ENCODE data around the gene WASL.

The WASL gene

DNA sequence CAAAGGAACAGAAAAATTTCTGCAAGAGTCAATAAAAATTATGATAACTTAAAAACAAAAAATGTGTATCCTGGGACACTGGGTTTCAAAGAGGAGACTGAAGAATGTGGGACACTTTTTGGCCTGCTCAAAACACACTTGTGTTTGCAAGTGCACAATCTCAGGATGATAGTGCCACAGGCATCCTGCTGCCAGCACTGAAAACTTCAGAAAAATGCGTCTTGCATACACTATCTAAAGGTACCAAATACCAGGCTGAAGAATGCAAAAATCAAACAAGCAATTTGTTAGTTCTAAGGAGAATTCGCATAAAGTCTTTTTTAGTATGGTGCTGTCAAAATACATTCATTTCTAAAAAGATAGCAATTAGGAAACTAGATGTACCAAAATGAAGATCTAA, 38.1 kb downstream of the WASL start:
- H3K4me1 ChIP-seq (ENCODE audit: control insufficient read depth, insufficient read depth, low read length), result peaks cover 11% of the 10 kb centered on the region
- no peaks in the 10 kb centered on the region for H3K27me3 ChIP-seq (ENCODE audit: control insufficient read depth, insufficient read depth, low read length)
- H3K9me3 ChIP-seq (ENCODE audit: control insufficient read depth, low read length), result no peaks in the 10 kb centered on the region
- no peaks in the 10 kb centered on the region for H3K36me3 ChIP-seq (ENCODE audit: control insufficient read depth, insufficient read depth, low read length)
- H3K9ac ChIP-seq (ENCODE audit: low read length), result no peak overlapping the region
- no peak overlapping the region for H3K4me3 ChIP-seq (ENCODE audit: low read length)

DNA sequence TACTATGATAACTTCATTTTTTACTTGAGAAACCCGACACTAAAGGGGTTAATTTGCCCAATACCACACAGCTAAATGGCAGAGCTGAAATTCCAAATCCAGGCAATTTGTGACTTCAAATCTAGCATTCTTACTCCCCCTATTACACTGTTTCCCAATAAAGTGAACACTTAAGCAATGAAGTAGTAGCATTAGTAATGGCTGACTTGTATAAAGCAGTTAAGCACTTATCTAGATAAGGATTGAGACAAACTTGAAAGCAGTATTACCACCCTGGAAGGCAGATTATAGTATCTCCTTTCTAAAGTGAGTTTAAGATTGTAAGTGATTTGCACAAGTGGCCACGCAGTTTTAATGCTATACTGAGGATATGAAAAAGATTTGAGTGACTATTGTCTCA, 39.3 kb downstream of the WASL start:
- Histone ChIP-seq H3K36me3 (ENCODE audit: control insufficient read depth, insufficient read depth, low read length) (no peaks in the 10 kb centered on the region), H3K4me3 (ENCODE audit: low read length) (no peak overlapping the region), H3K27me3 (ENCODE audit: control insufficient read depth, insufficient read depth, low read length) (no peaks in the 10 kb centered on the region), H3K9me3 (ENCODE audit: control insufficient read depth, low read length) (no peaks in the 10 kb centered on the region), H3K9ac (ENCODE audit: low read length) (no peak overlapping the region), H3K4me1 (ENCODE audit: control insufficient read depth, insufficient read depth, low read length) (no peaks in the 10 kb centered on the region)

- H3K9ac ChIP-seq (ENCODE audit: low read length), result no peak overlapping the region
- no peaks in the 10 kb centered on the region for H3K27me3 ChIP-seq (ENCODE audit: control insufficient read depth, insufficient read depth, low read length)
- no peaks in the 10 kb centered on the region for H3K9me3 ChIP-seq (ENCODE audit: control insufficient read depth, low read length)
- H3K36me3 ChIP-seq (ENCODE audit: control insufficient read depth, insufficient read depth, low read length), result no peaks in the 10 kb centered on the region
- no peak overlapping the region for H3K4me3 ChIP-seq (ENCODE audit: low read length)
- no peaks in the 10 kb centered on the region for H3K4me1 ChIP-seq (ENCODE audit: control insufficient read depth, insufficient read depth, low read length)
These were observed 43.4 kb downstream of the WASL start for GRCh38 chr7:123705211-123705901.

DNA sequence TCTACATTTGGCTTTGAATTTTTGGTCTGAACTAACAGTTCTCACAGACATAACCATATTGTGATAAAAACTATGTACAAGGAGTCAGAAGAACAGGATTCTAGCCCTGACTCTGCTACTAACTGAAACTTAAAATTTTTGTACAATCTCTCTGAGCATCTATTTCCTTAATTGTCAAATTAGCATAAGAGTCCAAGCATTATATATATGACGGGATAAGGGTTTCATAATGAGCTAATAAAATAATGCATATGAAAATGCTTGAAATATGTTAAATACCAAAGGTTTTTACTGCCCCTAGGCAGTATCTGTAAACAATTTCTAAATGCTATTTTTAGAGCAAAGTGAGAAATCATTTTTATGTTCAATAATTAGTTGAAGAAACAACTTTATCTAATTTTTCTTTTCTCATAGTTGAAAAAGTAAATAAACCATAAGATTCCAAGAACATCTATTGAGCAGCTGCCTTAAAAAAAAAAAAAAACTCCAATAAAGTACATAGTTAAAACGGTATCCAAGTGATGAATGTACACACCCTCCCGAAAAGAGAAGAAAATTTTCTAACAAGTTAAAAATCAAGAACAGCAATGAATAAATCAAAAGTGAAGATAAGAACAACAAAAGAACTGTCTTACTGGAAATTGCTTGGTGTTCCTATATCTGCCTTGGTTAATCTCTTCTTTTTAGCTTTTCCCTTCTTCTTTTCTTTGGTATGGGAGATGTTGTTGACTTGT, 52.7 kb downstream of the WASL start:
- no peaks in the 10 kb centered on the region for H3K36me3 ChIP-seq (ENCODE audit: control insufficient read depth, insufficient read depth, low read length)
- no peaks in the 10 kb centered on the region for H3K4me1 ChIP-seq (ENCODE audit: control insufficient read depth, insufficient read depth, low read length)
- no peak overlapping the region for H3K9ac ChIP-seq (ENCODE audit: low read length)
- H3K4me3 ChIP-seq (ENCODE audit: low read length), result no peak overlapping the region
- H3K27me3 ChIP-seq (ENCODE audit: control insufficient read depth, insufficient read depth, low read length), result no peaks in the 10 kb centered on the region
- no peaks in the 10 kb centered on the region for H3K9me3 ChIP-seq (ENCODE audit: control insufficient read depth, low read length)

GRCh38 chr7:123692471-123692877, 56.3 kb downstream of the WASL start:
- H3K4me3 ChIP-seq (ENCODE audit: low read length), result no peak overlapping the region
- no peaks in the 10 kb centered on the region for H3K36me3 ChIP-seq (ENCODE audit: control insufficient read depth, insufficient read depth, low read length)
- no peaks in the 10 kb centered on the region for H3K4me1 ChIP-seq (ENCODE audit: control insufficient read depth, insufficient read depth, low read length)
- H3K9ac ChIP-seq (ENCODE audit: low read length), result no peak overlapping the region
- no peaks in the 10 kb centered on the region for H3K9me3 ChIP-seq (ENCODE audit: control insufficient read depth, low read length)
- no peaks in the 10 kb centered on the region for H3K27me3 ChIP-seq (ENCODE audit: control insufficient read depth, insufficient read depth, low read length)

DNA sequence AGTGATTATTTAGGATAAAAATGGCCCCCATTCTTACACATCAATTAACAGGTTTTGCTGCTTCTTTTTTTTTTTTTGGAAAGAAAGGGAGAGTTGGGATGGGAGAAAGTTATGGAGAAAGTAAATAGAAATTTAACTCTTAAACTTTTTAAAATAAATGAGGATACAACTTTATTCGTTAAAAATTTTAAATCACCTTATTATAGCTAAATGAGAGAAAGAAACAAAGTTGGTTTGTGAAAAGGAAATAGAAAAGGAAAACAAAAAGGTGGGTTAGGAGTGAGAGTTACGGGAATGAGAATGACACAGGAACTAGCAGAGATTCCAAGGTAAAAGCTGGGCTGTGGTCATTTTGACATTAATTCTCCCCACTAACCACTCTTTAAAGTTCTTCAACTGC, 58.3 kb downstream of the WASL start:
- no peak overlapping the region for H3K9ac ChIP-seq (ENCODE audit: low read length)
- H3K27me3 ChIP-seq (ENCODE audit: control insufficient read depth, insufficient read depth, low read length), result no peaks in the 10 kb centered on the region
- H3K36me3 ChIP-seq (ENCODE audit: control insufficient read depth, insufficient read depth, low read length), result no peaks in the 10 kb centered on the region
- H3K4me3 ChIP-seq (ENCODE audit: low read length), result no peak overlapping the region
- H3K4me1 ChIP-seq (ENCODE audit: control insufficient read depth, insufficient read depth, low read length), result no peaks in the 10 kb centered on the region
- H3K9me3 ChIP-seq (ENCODE audit: control insufficient read depth, low read length), result no peaks in the 10 kb centered on the region

DNA sequence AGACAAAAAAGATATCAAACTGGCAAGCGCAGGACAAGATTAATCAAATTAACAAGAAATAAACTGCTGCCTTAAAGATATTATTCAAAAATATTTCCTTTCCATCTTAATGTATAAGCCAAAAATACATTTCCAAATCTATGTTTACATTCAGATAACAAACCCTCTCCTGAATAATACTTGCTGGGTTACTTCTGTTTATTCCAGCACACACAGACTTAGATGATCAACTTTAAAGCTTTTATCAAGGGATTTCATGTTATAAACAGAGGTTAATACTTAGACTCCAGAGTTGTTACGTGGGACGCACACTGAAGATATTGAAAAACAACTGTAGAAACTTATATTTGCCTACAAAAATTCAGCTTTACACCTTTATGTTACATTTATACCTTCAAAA, 59.6 kb downstream of the WASL start:
- H3K9ac ChIP-seq (ENCODE audit: low read length), result no peak overlapping the region
- H3K9me3 ChIP-seq (ENCODE audit: control insufficient read depth, low read length), result no peaks in the 10 kb centered on the region
- no peaks in the 10 kb centered on the region for H3K27me3 ChIP-seq (ENCODE audit: control insufficient read depth, insufficient read depth, low read length)
- no peak overlapping the region for H3K4me3 ChIP-seq (ENCODE audit: low read length)
- H3K4me1 ChIP-seq (ENCODE audit: control insufficient read depth, insufficient read depth, low read length), result no peaks in the 10 kb centered on the region
- H3K36me3 ChIP-seq (ENCODE audit: control insufficient read depth, insufficient read depth, low read length), result no peaks in the 10 kb centered on the region

DNA sequence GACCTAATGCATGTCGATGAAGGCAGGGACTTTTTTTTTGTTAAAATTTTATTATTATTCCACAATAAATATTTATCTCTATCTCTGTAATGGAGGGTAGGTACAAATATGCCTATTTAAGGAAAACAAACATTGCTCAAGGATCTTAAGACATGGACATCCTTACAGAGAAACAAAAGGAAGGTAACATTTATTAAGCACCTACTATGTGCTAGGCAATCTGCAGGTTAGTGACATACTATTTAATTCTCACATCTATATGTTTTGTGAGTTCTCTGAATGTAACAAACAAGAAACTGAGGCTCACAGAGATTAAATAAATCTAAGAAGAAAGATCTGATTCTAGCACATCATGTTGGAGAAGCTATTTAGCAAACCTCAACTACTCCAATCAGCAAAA, 61.1 kb downstream of the WASL start:
- Histone ChIP-seq H3K9me3 (ENCODE audit: control insufficient read depth, low read length) (no peaks in the 10 kb centered on the region), H3K4me1 (ENCODE audit: control insufficient read depth, insufficient read depth, low read length) (no peaks in the 10 kb centered on the region), H3K4me3 (ENCODE audit: low read length) (no peak overlapping the region), H3K36me3 (ENCODE audit: control insufficient read depth, insufficient read depth, low read length) (no peaks in the 10 kb centered on the region), H3K9ac (ENCODE audit: low read length) (no peak overlapping the region), H3K27me3 (ENCODE audit: control insufficient read depth, insufficient read depth, low read length) (no peaks in the 10 kb centered on the region)

GRCh38 chr7:123687161-123687560, 61.6 kb downstream of the WASL start:
- H3K9ac ChIP-seq (ENCODE audit: low read length), result no peak overlapping the region
- H3K27me3 ChIP-seq (ENCODE audit: control insufficient read depth, insufficient read depth, low read length), result no peaks in the 10 kb centered on the region
- H3K4me3 ChIP-seq (ENCODE audit: low read length), result no peak overlapping the region
- no peaks in the 10 kb centered on the region for H3K9me3 ChIP-seq (ENCODE audit: control insufficient read depth, low read length)
- H3K36me3 ChIP-seq (ENCODE audit: control insufficient read depth, insufficient read depth, low read length), result no peaks in the 10 kb centered on the region
- no peaks in the 10 kb centered on the region for H3K4me1 ChIP-seq (ENCODE audit: control insufficient read depth, insufficient read depth, low read length)

DNA sequence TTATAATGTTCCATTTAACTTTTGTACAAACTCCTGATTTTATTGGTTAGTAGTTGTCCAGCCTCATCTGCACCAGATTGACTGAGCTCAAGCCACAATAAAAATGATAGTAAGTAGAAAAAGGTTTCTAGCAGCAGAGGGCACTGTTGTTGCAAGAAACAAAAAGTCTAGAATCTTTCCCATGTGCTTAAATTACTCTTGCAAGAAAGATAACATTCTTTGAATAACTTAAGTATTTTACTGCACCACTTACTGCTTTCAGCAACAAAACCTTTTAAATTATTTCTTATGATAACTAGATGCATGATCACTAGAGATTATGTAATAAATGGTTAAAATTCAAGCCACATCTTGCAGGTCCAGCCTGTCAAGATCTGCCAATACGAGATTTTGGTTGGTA, 66.1 kb downstream of the WASL start:
- Histone ChIP-seq H3K4me3 (ENCODE audit: low read length) (no peak overlapping the region), H3K27me3 (ENCODE audit: control insufficient read depth, insufficient read depth, low read length) (no peaks in the 10 kb centered on the region), H3K36me3 (ENCODE audit: control insufficient read depth, insufficient read depth, low read length) (no peaks in the 10 kb centered on the region), H3K4me1 (ENCODE audit: control insufficient read depth, insufficient read depth, low read length) (no peaks in the 10 kb centered on the region), H3K9ac (ENCODE audit: low read length) (no peak overlapping the region), H3K9me3 (ENCODE audit: control insufficient read depth, low read length) (no peaks in the 10 kb centered on the region)

DNA sequence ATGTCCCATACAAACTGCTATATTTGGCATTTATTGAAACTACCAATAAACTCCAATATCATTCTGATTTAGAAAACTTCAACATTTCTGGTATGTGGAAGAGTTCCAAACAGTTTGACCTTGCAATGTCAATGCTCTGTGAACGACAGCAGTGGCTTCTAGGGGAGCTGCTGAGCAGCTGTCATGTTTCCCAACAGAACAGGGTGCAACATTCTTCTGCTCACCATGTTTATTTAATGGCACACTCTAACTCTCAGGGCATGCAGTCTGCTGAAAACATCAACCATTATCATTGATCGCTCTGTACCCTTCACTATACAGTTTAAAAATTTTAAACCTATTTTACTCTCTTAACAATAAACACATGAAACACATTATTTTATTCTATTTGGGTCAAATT, 67.2 kb downstream of the WASL start:
- H3K4me3 ChIP-seq (ENCODE audit: low read length), result no peak overlapping the region
- H3K27me3 ChIP-seq (ENCODE audit: control insufficient read depth, insufficient read depth, low read length), result no peaks in the 10 kb centered on the region
- no peaks in the 10 kb centered on the region for H3K9me3 ChIP-seq (ENCODE audit: control insufficient read depth, low read length)
- H3K36me3 ChIP-seq (ENCODE audit: control insufficient read depth, insufficient read depth, low read length), result no peaks in the 10 kb centered on the region
- H3K9ac ChIP-seq (ENCODE audit: low read length), result no peak overlapping the region
- H3K4me1 ChIP-seq (ENCODE audit: control insufficient read depth, insufficient read depth, low read length), result no peaks in the 10 kb centered on the region

- no peaks in the 10 kb centered on the region for H3K36me3 ChIP-seq (ENCODE audit: control insufficient read depth, insufficient read depth, low read length)
- no peaks in the 10 kb centered on the region for H3K9me3 ChIP-seq (ENCODE audit: control insufficient read depth, low read length)
- no peak overlapping the region for H3K4me3 ChIP-seq (ENCODE audit: low read length)
- no peaks in the 10 kb centered on the region for H3K4me1 ChIP-seq (ENCODE audit: control insufficient read depth, insufficient read depth, low read length)
- no peaks in the 10 kb centered on the region for H3K27me3 ChIP-seq (ENCODE audit: control insufficient read depth, insufficient read depth, low read length)
- no peak overlapping the region for H3K9ac ChIP-seq (ENCODE audit: low read length)
These were observed 68.2 kb downstream of the WASL start for GRCh38 chr7:123680580-123680979.

Data from mucosa of stomach (tissue), 1 donor.